Heart right ventricle (tissue), 16 donors: Measurements from ENCODE around the gene CFDP1. TPM values are rescaled to one million over a fixed set of nuclear protein-coding genes. Genes with fewer than 3 reads are reported as not detected.

ENCODE experiments used
- ATAC-seq, 8 donors: fragments of 200-7000 bp; cut with Tn5 transposase; one replicate each; pipeline ENCODE4 v1.9.1; 2020; ENCODE audit warnings: mild to moderate bottlenecking in 8 of 8, moderate library complexity in 8 of 8, moderate number of reproducible peaks in 1 of 8
- DNase-seq, 2 donors: peaks; one replicate each; pipeline ENCODE4 v3.0.0-alpha.2; 2020
- H3K27ac ChIP-seq, 10 donors: fragments of 200-600 bp; sonication (generic) in 2 of 10; one replicate each; pipeline versions ENCODE4 v1.5.0 to v1.8.0; 2020 to 2022; ENCODE audit warnings: mild to moderate bottlenecking in 3 of 10
- H3K27me3 ChIP-seq, 7 donors: fragments of 200-600 bp; one replicate each; pipeline ENCODE4 v1.8.0; 2021 to 2022; ENCODE audit warnings: mild to moderate bottlenecking in 2 of 7
- H3K36me3 ChIP-seq, 9 donors: fragments of 200-600 bp; sonication (generic) in 1 of 9; one replicate each; pipeline versions ENCODE4 v1.5.0 to v1.8.0; 2020 to 2022; ENCODE audit warnings: mild to moderate bottlenecking in 2 of 9
- H3K4me1 ChIP-seq, 9 donors: fragments of 200-600 bp; sonication (generic) in 1 of 9; one replicate each; pipeline versions ENCODE4 v1.5.0 to v1.8.0; 2020 to 2022; ENCODE audit warnings: mild to moderate bottlenecking in 4 of 9
- H3K4me3 ChIP-seq, 10 donors: fragments of 200-600 bp; sonication (generic) in 2 of 10; one replicate each; pipeline versions ENCODE4 v1.5.0 to v1.8.0; 2020 to 2022; ENCODE audit warnings: mild to moderate bottlenecking in 7 of 10, moderate library complexity in 2 of 10
- H3K9me3 ChIP-seq, 11 donors: fragments of 200-600 bp in 10 of 11; sonication (generic) in 2 of 11; one replicate each; pipeline versions ENCODE4 v1.5.0 to v1.8.0; 2013 to 2022; ENCODE audit warnings: mild to moderate bottlenecking in 2 of 11, control low read depth in 1 of 11, moderate library complexity in 1 of 11
- CTCF ChIP-seq, 9 donors: fragments of 200-600 bp; sonication (generic) in 2 of 9; IDR thresholded peaks; one replicate each; pipeline versions ENCODE4 v1.5.0 to v1.8.0; 2021 to 2022; ENCODE audit warnings: antibody characterized with exemption in 9 of 9, mild to moderate bottlenecking in 5 of 9, moderate library complexity in 1 of 9
- WGBS, 2 donors: extraction: QIAGEN DNeasy Blood & Tissue Kit; methylation state at CpG; one replicate each; pipeline ENCODE4 v1.1.7; 2013; ENCODE audit warnings: inconsistent platforms in 1 of 2; 5-methylcytosine and 5-hydroxymethylcytosine counted together
- intact Hi-C, 10 donors: fragments of 100-400 bp; cut with DNase I; formaldehyde crosslinking; loops; one replicate each; pipeline versions ENCODE4 v1.11.1 to v1.14.2; 2022
- polyA plus RNA-seq, 2 donors: library from polyadenylated mRNA; stranded (reverse); fragments of 200-250 nt; gene quantifications; one replicate each; pipeline ENCODE4 v1.2.3, GENCODE V29; 2013
- total RNA-seq, 10 donors: library from RNA; stranded (reverse); fragmentation: NEBNext Ultra II Directional in 3 of 10; extraction: Animal tissue kit (Norgen Biotek cat#: 25700) in 3 of 10; gene quantifications; one replicate each; pipeline versions ENCODE4 v1.2.1 to v1.2.4, GENCODE V29; 2021 to 2023
- donor health status: Arrhythmogenic right ventricular cardiomyopathy.
- donor health status: ischemic (EF 13 %, LVEDD 7.1; RV severe dilation, severe dysfunction).
- donor health status: healthy with polysubstance abuse.
- donor health status: DM: no; HTN: yes; CAD: no.
- donor health status: DM: no; HTN: no; CAD: no.
- donor health status: ischemic (EF 25% LVEDD 6.9; RV normal size, moderate dysfunction).
- donor health status: ischemic (EF 25% LVEDD 5.7; RV mildly dilated, moderate dysfunction).
- donor health status: healthy.
- donor health status: DM: yes; HTN: yes; CAD: no.
- donor health status: Ischemic cardiomyopathy.
- donor health status: ischemic (EF 35%, LVEDD 5.7; RV mildly dilated, moderate dysfunction).
- donor health status: nonischemic (EF 11% LVEDD 7.7; RV severe dilation, severe dysfunction).
- donor health status: DM: yes; HTN: yes; CAD: no.
- donor health status: PGD.
- donor health status: ischemic (EF 29% LVEDD 5.4; RV normal size, mild dysfunction).
- donor health status: nonischemic (EF 23%, LVEDD 6.1; RV moderate dilation, normal function).

Gene CFDP1
- total and polyA plus RNA-seq, 12 donors = 19.0 to 63.6 (median 25.0) TPM

- intact Hi-C loops = no loop called here
- H3K36me3 ChIP-seq = peaks cover 0 to 41% (median 10%) of the 10 kb centered on the region in 9 donors
- peaks cover 61 to 99% (median 86%) of the 10 kb centered on the region in 9 donors for H3K4me1 ChIP-seq
- peak; percentile 52 to 56 for DNase-seq
- ATAC-seq = peak in 2 of 8 donors; percentile 11 to 15
- TF ChIP-seq CTCF (IDR thresholded peaks at IDR 0.05) = peak in 1 of 9 donors; percentile 8
- WGBS, 2 donors = 51 to 52% methylated on average over 7 of the region's 7 CpGs
- H3K27ac ChIP-seq = peak overlapping the region; percentile 73 to 98 (median 96)
- H3K9me3 ChIP-seq = no peaks in the 10 kb centered on the region
- H3K4me3 ChIP-seq = peak overlapping the region in 2 of 10 donors; percentile 18 to 19
- peaks cover 0 to 13% (median 0%) of the 10 kb centered on the region in 7 donors for H3K27me3 ChIP-seq
These were observed 189.0 kb downstream of the CFDP1 start for GRCh38 chr16:75244225-75244809.

Other genes starting within 250 kb of the CFDP1 start
- gene CTRB2, start 226.3 kb downstream of the CFDP1 start, total RNA-seq = 1 to 10 TPM in 7 of 10 donors, not detected in 3; 2.0 to 3.8 (median 2.8) TPM
- gene CTRB2, start 226.3 kb downstream of the CFDP1 start, polyA plus RNA-seq = under 1 TPM in 1 of 2 donors, not detected in 1; 0.42 TPM
- 1 to 10 TPM in 7 of 10 donors, not detected in 3; 1.8 to 3.8 (median 2.6) TPM for gene CTRB1, start 214.5 kb downstream of the CFDP1 start, total RNA-seq
- 1 to 10 TPM in 1 of 2 donors, not detected in 1; 1.0 TPM for gene CTRB1, start 214.5 kb downstream of the CFDP1 start, polyA plus RNA-seq
- 10 to 100 TPM; 56.1 to 85.2 (median 72.4) TPM for gene BCAR1, start 181.9 kb downstream of the CFDP1 start, total RNA-seq
- 10 to 100 TPM; 54.6 to 65.8 TPM for gene BCAR1, start 181.9 kb downstream of the CFDP1 start, polyA plus RNA-seq
- 10 to 100 TPM in 4 of 10 donors, 1 to 10 TPM in 6; 7.2 to 12.5 (median 9.3) TPM for gene TMEM170A, start 31.2 kb upstream of the CFDP1 start, total RNA-seq
- gene TMEM170A, start 31.2 kb upstream of the CFDP1 start, polyA plus RNA-seq = 1 to 10 TPM; 3.8 to 6.9 TPM
- gene CHST6, start 61.9 kb upstream of the CFDP1 start, total RNA-seq = 1 to 10 TPM in 4 of 10 donors, under 1 TPM in 6; 0.30 to 2.0 (median 0.98) TPM
- under 1 TPM; 0.22 to 0.42 TPM for gene CHST6, start 61.9 kb upstream of the CFDP1 start, polyA plus RNA-seq
- gene CHST5, start 102.6 kb upstream of the CFDP1 start, total RNA-seq = 1 to 10 TPM in 2 of 10 donors, under 1 TPM in 7, not detected in 1; 0.08 to 1.4 (median 0.48) TPM
- gene CHST5, start 102.6 kb upstream of the CFDP1 start, polyA plus RNA-seq = under 1 TPM; 0.20 to 0.66 TPM
- 10 to 100 TPM in 5 of 10 donors, 1 to 10 TPM in 5; 3.8 to 13.4 (median 9.6) TPM for gene TMEM231, start 122.7 kb upstream of the CFDP1 start, total RNA-seq
- gene TMEM231, start 122.7 kb upstream of the CFDP1 start, polyA plus RNA-seq = 1 to 10 TPM; 2.6 to 4.9 TPM
- 100 to 1,000 TPM; 177 to 262 (median 243) TPM for gene GABARAPL2, start 132.9 kb upstream of the CFDP1 start, total RNA-seq
- 100 to 1,000 TPM in 1 of 2 donors, 10 to 100 TPM in 1; 58.2 to 187 TPM for gene GABARAPL2, start 132.9 kb upstream of the CFDP1 start, polyA plus RNA-seq
- 10 to 100 TPM; 14.3 to 30.6 (median 23.3) TPM for gene ADAT1, start 189.8 kb upstream of the CFDP1 start, total RNA-seq
- 1 to 10 TPM; 6.1 to 7.9 TPM for gene ADAT1, start 189.8 kb upstream of the CFDP1 start, polyA plus RNA-seq
- gene KARS1, start 214.2 kb upstream of the CFDP1 start, total RNA-seq = 100 to 1,000 TPM; 123 to 145 (median 129) TPM
- gene KARS1, start 214.2 kb upstream of the CFDP1 start, polyA plus RNA-seq = 100 to 1,000 TPM in 1 of 2 donors, 10 to 100 TPM in 1; 68.0 to 126 TPM
- gene TERF2IP, start 214.3 kb upstream of the CFDP1 start, total RNA-seq = 10 to 100 TPM; 49.1 to 79.3 (median 64.5) TPM
- gene TERF2IP, start 214.3 kb upstream of the CFDP1 start, polyA plus RNA-seq = 10 to 100 TPM; 43.3 to 71.1 TPM
- not detected for gene CPHXL2, start 243.5 kb upstream of the CFDP1 start, total RNA-seq
- gene CPHXL2, start 243.5 kb upstream of the CFDP1 start, polyA plus RNA-seq = not detected